Esophagus muscularis mucosa (tissue), 4 donors: ENCODE results near the gene DCDC2B. TPM values are rescaled to one million over a fixed set of nuclear protein-coding genes. Genes with fewer than 3 reads are reported as not detected.

Experiments used
- DNase-seq: peaks from one replicate; pipeline ENCODE4 v3.0.0-alpha.2; 2017; ENCODE audit errors: extremely low spot score
- H3K27ac ChIP-seq, 4 donors: fragments of 200-600 bp; sonication (generic); replicated peaks in 1 of 4; 1 replicate in 3 of 4; 2 replicates in 1 of 4; pipeline ENCODE4 v1.5.1; 2016 to 2019; ENCODE audit warnings: mild to moderate bottlenecking in 1 of 4
- H3K27me3 ChIP-seq, 4 donors: fragments of 200-600 bp; sonication (generic); one replicate each; pipeline versions ENCODE4 v1.5.1 to v1.6.0; 2016 to 2019
- H3K36me3 ChIP-seq, 4 donors: fragments of 200-600 bp; sonication (generic); one replicate each; pipeline ENCODE4 v1.5.1; 2016 to 2019
- H3K4me1 ChIP-seq, 4 donors: fragments of 200-600 bp; sonication (generic); one replicate each; pipeline ENCODE4 v1.5.1; 2016 to 2019
- H3K4me3 ChIP-seq, 4 donors: fragments of 200-600 bp; sonication (generic); 1 replicate in 2 of 4; 2 replicates in 2 of 4; pipeline ENCODE4 v1.5.1; 2016 to 2019; ENCODE audit warnings: mild to moderate bottlenecking in 4 of 4, moderate library complexity in 1 of 4
- H3K9me3 ChIP-seq, 4 donors: fragments of 200-600 bp; sonication (generic); 1 replicate in 3 of 4; 2 replicates in 1 of 4; pipeline ENCODE4 v1.5.1; 2016 to 2019
- EP300 ChIP-seq: sonication (generic); formaldehyde crosslinking; IDR thresholded peaks from one replicate; pipeline ENCODE4 v1.6.1; 2017; ENCODE audit warnings: antibody characterized with exemption
- POLR2A ChIP-seq: fragments of 450-650 bp; IDR thresholded peaks from one replicate; pipeline ENCODE4 v1.6.1; 2017; ENCODE audit warnings: antibody characterized with exemption, moderate library complexity, mild to moderate bottlenecking, low read depth
- POLR2AphosphoS5 ChIP-seq, 2 donors: sonication (generic); formaldehyde crosslinking; IDR thresholded peaks; one replicate each; pipeline ENCODE4 v1.6.1; 2017; ENCODE audit warnings: antibody characterized with exemption in 2 of 2
- WGBS: methylation state at CpG from one replicate; pipeline ENCODE4 v1.1.5; 2018; 5-methylcytosine and 5-hydroxymethylcytosine counted together
- intact Hi-C: fragments of 100-400 bp; cut with DNase I; formaldehyde crosslinking; loops from one replicate; pipeline ENCODE4 v1.15.1; 2023
- total RNA-seq, 4 donors: library from RNA; depleted of rRNA; stranded (reverse); fragments of >200 nt; gene quantifications; one replicate each; pipeline versions ENCODE4 v1.1.0 to v1.2.1, GENCODE V29; 2016
- TF ChIP-seq, protein P1 (sequence below), 3 experiments: fragments of 200-600 bp in 2 of 3; fragments of 450-650 bp in 1 of 3; sonication (generic) in 2 of 3; IDR thresholded peaks; one replicate each; pipeline ENCODE4 v1.5.1; 2017 to 2019; ENCODE audit warnings: antibody characterized with exemption in 3 of 3, mild to moderate bottlenecking in 2 of 3, moderate library complexity in 1 of 3

Gene DCDC2B
- total RNA-seq, 4 donors from 2014 or later: not detected

GRCh38 chr1:32181065-32181464, 27.8 kb upstream of the DCDC2B start:
- TF ChIP-seq, protein P1, sequence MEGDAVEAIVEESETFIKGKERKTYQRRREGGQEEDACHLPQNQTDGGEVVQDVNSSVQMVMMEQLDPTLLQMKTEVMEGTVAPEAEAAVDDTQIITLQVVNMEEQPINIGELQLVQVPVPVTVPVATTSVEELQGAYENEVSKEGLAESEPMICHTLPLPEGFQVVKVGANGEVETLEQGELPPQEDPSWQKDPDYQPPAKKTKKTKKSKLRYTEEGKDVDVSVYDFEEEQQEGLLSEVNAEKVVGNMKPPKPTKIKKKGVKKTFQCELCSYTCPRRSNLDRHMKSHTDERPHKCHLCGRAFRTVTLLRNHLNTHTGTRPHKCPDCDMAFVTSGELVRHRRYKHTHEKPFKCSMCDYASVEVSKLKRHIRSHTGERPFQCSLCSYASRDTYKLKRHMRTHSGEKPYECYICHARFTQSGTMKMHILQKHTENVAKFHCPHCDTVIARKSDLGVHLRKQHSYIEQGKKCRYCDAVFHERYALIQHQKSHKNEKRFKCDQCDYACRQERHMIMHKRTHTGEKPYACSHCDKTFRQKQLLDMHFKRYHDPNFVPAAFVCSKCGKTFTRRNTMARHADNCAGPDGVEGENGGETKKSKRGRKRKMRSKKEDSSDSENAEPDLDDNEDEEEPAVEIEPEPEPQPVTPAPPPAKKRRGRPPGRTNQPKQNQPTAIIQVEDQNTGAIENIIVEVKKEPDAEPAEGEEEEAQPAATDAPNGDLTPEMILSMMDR (IDR thresholded peaks at IDR 0.05): no peak
- TF ChIP-seq EP300 (no peak), POLR2AphosphoS5 (IDR thresholded peaks at IDR 0.05) (no peak), POLR2A (no peak)
- H3K9me3 ChIP-seq: peaks cover 0 to 3% (median 0%) of the 10 kb centered on the region in 4 donors
- H3K27me3 ChIP-seq: no peaks in the 10 kb centered on the region
- H3K36me3 ChIP-seq: peaks cover 10 to 48% (median 36%) of the 10 kb centered on the region in 4 donors
- peaks cover 47 to 71% (median 64%) of the 10 kb centered on the region in 4 donors for H3K4me1 ChIP-seq
- WGBS: 74% methylated on average over 9 of the region's 9 CpGs
- peak overlapping the region; percentile 61 to 76 (median 70) for H3K4me3 ChIP-seq
- intact Hi-C loops: no loop called here
- no peak for DNase-seq
- H3K27ac ChIP-seq: peak overlapping the region; percentile 25 to 96 (median 94)

- no peak for DNase-seq
- peaks cover 52 to 76% (median 68%) of the 10 kb centered on the region in 4 donors for H3K4me1 ChIP-seq
- H3K27ac ChIP-seq: peak overlapping the region; percentile 25 to 96 (median 94)
- intact Hi-C loops: no loop called here
- peak overlapping the region; percentile 61 to 76 (median 70) for H3K4me3 ChIP-seq
- H3K36me3 ChIP-seq: peaks cover 10 to 53% (median 39%) of the 10 kb centered on the region in 4 donors
- H3K27me3 ChIP-seq: no peaks in the 10 kb centered on the region
- H3K9me3 ChIP-seq: peaks cover 0 to 3% (median 0%) of the 10 kb centered on the region in 4 donors
- TF ChIP-seq, protein P1 (IDR thresholded peaks at IDR 0.05): no peak
- TF ChIP-seq POLR2AphosphoS5 (IDR thresholded peaks at IDR 0.05): no peak
- no peak for TF ChIP-seq EP300
- no peak for TF ChIP-seq POLR2A
- WGBS: 80% methylated on average over 5 of the region's 5 CpGs
These were observed 27.3 kb upstream of the DCDC2B start for GRCh38 chr1:32181563-32181962.

- DNase-seq: no peak
- H3K9me3 ChIP-seq: peaks cover 0 to 3% (median 0%) of the 10 kb centered on the region in 4 donors
- WGBS: 83% methylated on average over 6 of the region's 6 CpGs
- H3K27me3 ChIP-seq: no peaks in the 10 kb centered on the region
- peaks cover 10 to 58% (median 43%) of the 10 kb centered on the region in 4 donors for H3K36me3 ChIP-seq
- H3K4me1 ChIP-seq: peaks cover 53 to 81% (median 69%) of the 10 kb centered on the region in 4 donors
- TF ChIP-seq, protein P1 (IDR thresholded peaks at IDR 0.05): no peak
- TF ChIP-seq EP300 (no peak), POLR2A (no peak), POLR2AphosphoS5 (IDR thresholded peaks at IDR 0.05) (no peak)
- H3K27ac ChIP-seq: no peak overlapping the region
- H3K4me3 ChIP-seq: peak overlapping the region in 2 of 4 donors; percentile 2 to 66
- intact Hi-C loops: no loop called here
These were observed 26.8 kb upstream of the DCDC2B start for GRCh38 chr1:32182060-32182459.

DNA sequence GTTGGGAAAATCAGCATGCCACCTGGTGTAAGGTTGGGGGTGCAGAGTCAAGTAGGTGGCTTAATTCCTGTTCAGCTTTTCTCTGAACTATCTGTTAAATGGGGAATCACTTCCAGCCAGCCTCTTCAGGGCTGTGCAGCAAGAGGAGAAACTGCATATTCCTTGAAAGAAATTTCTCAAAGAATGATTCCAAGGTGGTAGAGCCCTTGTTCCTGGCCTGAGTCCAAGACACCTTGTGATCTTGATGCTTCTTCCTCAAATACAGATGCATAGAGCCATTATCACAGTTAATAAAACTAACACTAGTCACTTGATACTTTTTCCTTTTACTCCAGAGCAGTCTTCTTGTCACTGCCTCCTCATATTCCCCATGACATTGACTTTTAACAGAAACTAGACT, 24.2 kb upstream of the DCDC2B start:
- H3K4me1 ChIP-seq: peaks cover 45 to 73% (median 61%) of the 10 kb centered on the region in 4 donors
- no peaks in the 10 kb centered on the region for H3K27me3 ChIP-seq
- H3K4me3 ChIP-seq: no peak overlapping the region
- DNase-seq: no peak
- H3K27ac ChIP-seq: no peak overlapping the region
- peaks cover 35 to 84% (median 69%) of the 10 kb centered on the region in 4 donors for H3K36me3 ChIP-seq
- H3K9me3 ChIP-seq: peaks cover 0 to 3% (median 0%) of the 10 kb centered on the region in 4 donors
- TF ChIP-seq POLR2AphosphoS5 (IDR thresholded peaks at IDR 0.05) (no peak), EP300 (no peak)
- intact Hi-C loops: no loop called here

- Histone ChIP-seq H3K4me3 (no peak overlapping the region), H3K27ac (no peak overlapping the region), H3K4me1 (peaks cover 37 to 61% (median 54%) of the 10 kb centered on the region in 4 donors), H3K9me3 (peaks cover 0 to 3% (median 0%) of the 10 kb centered on the region in 4 donors), H3K36me3 (peaks cover 49 to 98% (median 84%) of the 10 kb centered on the region in 4 donors), H3K27me3 (no peaks in the 10 kb centered on the region)
- intact Hi-C loops: no loop called here
- WGBS: 89% methylated on average over 2 of the region's 2 CpGs
- TF ChIP-seq, protein P1 (IDR thresholded peaks at IDR 0.05): no peak
- no peak for TF ChIP-seq POLR2A
- no peak for TF ChIP-seq EP300
- no peak for TF ChIP-seq POLR2AphosphoS5 (IDR thresholded peaks at IDR 0.05)
- DNase-seq: no peak
These were observed 22.8 kb upstream of the DCDC2B start for GRCh38 chr1:32186077-32186476.
